Measurements from ENCODE around the gene SHROOM1.
"Not testable (repeated sequence)": the region's sequence is repeated elsewhere in the genome, so short reads cannot be mapped to it uniquely, and the experiment has no call there.

- not testable (repeated sequence) for TF ChIP-seq POLR2AphosphoS5 (IDR thresholded peaks at IDR 0.05); CTCF (IDR thresholded peaks at IDR 0.05); POLR2A (IDR thresholded peaks at IDR 0.05; ENCODE audit: low read depth); EP300 (IDR thresholded peaks at IDR 0.05)
These were observed 23.7 kb downstream of the SHROOM1 start for GRCh38 chr5:132806804-132807162.

All from esophagus muscularis mucosa (tissue), 4 donors.